ENCODE measurements around the gene GPSM1.
A peak's percentile ranks its signal among the peaks of the same experiment; 100 is the strongest.
"Not testable (repeated sequence)": the region's sequence is repeated elsewhere in the genome, so short reads cannot be mapped to it uniquely, and the experiment has no call there.

Gene GPSM1

GRCh38 chr9:136318776-136319241 is 8.5 kb upstream of the GPSM1 start:
- DNase-seq, result no peak

GRCh38 chr9:136319244-136319643 is 8.1 kb upstream of the GPSM1 start:
- not testable (repeated sequence) for DNase-seq

GRCh38 chr9:136319955-136320354 is 7.4 kb upstream of the GPSM1 start:
- DNase-seq, result not testable (repeated sequence)

- DNase-seq, result not testable (repeated sequence)
Observed at GRCh38 chr9:136320972-136321371, 6.4 kb upstream of the GPSM1 start.

GRCh38 chr9:136321561-136321960 is 5.8 kb upstream of the GPSM1 start:
- DNase-seq, result no peak

GRCh38 chr9:136322756-136323330 is 4.5 kb upstream of the GPSM1 start:
- DNase-seq, result peak in 2 of 3 experiments; percentile 51 to 53

- DNase-seq, result peak; percentile 41 to 77 (median 60)
Observed at GRCh38 chr9:136323371-136323789, 4.0 kb upstream of the GPSM1 start.

DNA sequence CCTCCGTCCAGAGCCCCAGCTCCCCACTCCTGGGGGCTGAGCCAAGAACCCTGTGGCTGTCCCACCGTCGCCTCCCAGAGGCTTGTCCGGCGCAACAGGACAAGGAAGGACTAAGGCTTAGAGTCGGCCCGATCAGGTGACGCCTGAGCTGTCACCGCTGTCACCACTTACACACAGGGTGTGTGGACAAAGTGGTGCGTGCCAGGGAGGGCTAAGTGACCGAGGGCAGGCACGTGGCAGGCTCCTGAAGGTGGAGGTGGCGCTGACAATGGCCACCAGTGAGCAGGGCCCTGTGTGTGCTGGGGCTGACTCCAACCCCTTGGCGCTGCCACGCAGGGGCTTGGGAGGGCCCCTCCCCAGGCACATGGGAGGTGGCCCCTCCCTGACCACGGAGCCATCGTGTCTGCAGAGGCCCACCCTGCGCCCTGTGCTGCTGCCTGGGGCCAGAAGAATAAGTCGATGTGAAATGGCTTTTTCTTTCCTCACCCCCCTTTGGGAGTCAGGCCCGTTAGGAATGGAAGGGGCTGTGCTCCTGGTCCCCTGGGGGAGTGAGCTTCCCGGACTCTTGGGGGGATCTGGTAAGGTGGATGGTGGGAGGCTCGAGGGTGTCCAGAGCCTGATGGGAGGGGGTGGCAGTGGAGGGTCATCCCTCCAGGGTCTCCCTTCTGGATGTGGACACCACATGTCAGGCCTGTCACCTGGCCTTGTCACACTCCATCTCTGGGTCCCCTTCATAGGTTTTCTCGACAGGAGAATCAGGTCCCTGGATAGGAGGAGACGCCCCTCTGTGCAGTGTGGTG is 2.6 kb upstream of the GPSM1 start:
- no peak for DNase-seq

DNA sequence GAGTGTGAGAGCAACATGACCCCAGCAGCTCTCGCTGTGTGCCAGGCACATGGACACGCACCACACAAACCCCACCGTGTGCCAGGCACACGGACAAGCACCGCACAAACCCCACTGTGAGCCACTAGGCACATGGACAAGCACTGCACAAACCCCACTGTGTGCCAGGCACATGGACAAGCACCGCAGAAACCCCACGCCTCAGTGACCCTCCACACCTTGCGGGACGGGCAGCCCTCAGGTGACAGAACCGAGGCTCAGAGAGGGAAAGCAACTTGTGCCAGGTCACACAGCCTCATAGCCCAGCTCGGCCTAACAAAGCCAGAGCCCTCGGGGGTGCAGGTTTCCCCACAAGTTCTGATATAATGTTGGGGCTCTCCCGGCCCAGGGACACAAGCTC is 2.0 kb upstream of the GPSM1 start:
- DNase-seq, result no peak

- DNase-seq, result peak in 1 of 3 experiments; percentile 21
Observed at GRCh38 chr9:136326061-136326760, 1.1 kb upstream of the GPSM1 start.

- no peak for DNase-seq
Observed at GRCh38 chr9:136326761-136327303, 507 bp upstream of the GPSM1 start.

GRCh38 chr9:136328011-136328621 is 777 bp downstream of the GPSM1 start:
- peak; percentile 23 to 66 (median 64) for DNase-seq

DNA sequence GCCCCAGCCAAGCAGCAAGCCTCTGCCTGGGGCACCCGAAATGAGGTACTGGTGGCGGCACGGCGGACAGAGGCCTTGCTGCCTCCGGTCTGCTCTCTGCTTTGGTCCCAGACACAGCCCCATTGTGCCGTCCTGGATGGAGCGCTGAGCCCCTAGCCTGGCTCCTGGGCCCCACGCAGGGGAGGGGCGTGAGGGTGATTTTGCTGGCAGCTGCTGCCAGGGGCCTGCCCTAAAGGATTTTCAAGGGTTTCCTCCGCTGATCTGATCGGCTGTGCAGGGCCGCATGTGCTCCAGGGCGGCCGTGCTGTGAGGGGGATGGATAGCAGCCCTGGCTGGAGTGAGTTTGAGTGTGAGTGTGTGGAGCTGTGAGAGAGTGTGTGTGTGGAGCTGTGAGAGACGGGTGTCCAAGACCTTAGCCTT is 1.3 kb downstream of the GPSM1 start:
- peak in 2 of 3 experiments; percentile 30 to 51 for DNase-seq

- no peak for DNase-seq
Observed at GRCh38 chr9:136329211-136329627, 1.9 kb downstream of the GPSM1 start.

DNA sequence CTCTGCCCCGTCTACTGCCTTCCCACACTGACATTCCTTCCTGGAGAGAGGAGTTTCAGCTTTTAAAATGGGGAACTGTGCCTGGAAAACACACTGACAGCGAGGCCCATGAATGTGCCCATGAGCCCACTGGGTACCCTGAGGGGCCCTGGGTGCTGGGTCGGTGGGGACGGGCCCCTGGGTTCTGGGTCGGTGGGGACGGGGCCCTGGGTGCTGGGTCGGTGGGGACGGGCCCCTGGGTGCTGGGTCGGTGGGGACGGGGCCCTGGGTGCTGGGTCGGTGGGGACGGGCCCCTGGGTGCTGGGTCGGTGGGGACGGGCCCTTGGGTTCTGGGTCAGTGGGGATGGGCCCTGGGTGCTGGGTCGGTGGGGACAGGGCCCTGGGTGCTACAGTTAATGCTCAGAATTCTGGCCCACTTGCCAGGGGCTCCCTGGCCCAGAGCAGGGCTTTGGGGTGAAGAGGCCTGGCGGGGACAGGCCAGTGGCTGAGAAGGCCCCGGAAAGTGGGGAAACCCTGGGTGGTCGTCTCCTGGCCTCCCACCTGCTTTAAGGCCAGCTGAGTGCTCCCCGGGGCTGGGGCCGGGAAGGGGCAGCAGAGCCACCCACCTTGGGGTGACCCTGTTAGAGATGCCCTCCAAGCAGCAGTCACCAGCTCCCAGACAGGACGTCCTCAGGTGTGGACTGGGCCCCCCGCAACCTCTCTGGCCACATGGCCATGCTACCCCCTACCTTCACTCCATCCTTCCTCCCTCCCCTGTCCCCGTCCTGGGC is 2.5 kb downstream of the GPSM1 start:
- no peak for DNase-seq

DNA sequence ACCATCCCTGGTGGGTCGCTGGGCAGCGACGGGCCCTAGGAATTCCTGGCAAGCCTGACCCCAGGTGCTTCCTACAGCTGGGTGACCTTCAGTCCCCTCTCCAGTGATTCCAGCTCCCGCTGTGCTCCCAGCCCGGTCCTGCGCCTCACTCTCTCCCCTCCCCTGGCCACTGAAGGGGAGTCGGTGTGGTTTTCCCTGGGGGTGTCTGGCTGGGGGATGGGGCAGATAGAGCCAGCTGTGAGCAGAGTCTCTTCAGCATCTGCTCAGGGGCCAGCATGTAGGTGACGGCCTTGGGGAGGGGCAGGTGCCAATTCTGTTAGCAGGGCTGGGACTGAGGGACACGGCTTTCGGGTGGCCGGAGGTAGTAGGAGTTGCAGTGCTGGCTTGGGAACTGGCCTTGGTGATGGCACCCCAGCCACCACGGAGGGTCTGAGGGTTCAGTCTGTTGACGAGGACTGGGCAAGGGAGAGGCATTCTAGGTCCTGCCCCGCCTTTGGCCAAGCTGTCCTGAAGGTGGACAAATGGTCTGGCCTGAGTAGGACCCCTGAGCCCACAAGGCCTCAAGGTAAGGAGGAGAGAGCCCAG is 3.2 kb downstream of the GPSM1 start:
- no peak for DNase-seq

DNA sequence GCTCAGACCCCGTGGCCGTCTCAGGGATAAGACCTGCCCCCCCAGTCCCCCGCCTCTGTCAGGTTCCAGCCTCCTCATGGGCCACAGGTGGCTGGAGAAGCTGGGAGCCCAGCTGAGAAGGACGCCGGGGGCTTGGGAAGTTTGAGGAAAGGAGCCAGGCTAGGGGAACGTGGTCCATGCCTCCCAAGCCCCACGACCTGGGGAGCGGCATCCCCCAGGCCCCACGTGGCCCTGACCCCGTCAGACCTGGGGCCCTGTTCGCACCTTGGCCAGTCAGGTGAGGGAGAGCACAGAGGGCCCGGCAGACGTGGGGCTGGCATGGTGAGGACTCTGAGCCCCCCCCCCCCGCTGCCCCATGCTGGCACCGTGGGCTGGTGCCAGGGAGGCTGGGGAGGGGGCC is 3.7 kb downstream of the GPSM1 start:
- DNase-seq, result no peak

- no peak for DNase-seq
Observed at GRCh38 chr9:136331556-136332481, 4.5 kb downstream of the GPSM1 start.

DNA sequence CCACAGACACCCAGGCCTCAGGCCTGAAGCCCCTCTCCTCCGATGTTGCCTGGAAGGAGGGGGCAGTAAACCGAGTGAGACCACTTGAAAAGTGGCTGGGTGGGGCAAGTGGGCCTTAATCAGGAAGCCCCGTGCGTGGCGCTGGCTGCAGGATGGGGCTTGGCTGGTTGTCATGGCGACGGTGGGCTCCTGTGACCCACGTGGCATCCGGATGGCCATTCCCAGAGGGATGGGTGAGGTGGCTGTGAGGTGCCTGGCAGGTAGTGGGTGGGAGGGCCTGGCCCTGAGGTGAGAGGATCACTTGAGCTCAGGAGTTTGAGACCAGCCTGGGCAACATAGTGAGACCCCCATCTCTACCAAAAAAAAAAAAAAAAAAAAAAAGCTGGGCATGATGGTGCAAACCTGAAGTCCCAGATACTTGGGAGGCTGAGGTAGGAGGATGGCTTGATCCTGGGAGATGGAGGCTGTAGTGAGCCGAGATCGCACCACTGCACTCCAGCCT is 5.2 kb downstream of the GPSM1 start:
- DNase-seq, result no peak

DNA sequence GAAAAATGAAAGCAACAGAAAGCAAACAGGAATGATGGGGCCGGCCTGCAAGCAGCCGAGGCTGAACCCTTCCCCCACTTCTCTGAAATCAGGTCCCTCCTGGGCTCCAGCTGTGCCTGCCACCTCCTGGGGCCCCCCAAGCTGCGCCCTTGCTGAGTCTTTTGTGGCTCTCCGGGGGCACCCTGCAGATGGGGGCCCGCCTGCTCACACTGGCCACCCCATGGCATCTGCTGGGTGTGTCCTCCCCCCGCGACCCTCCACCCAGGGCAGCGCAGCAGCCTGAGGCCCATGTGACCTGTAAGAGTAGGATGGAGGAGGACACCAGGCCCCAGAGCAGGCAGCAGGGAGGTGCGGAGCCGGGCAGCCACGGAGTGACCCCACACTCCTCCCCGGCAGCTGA is 5.7 kb downstream of the GPSM1 start:
- no peak for DNase-seq

All from NCI-H1417 (cell line).